Panc1 (cell line): ENCODE measurements around the gene GARIN5B. TPM values are rescaled to one million over a fixed set of nuclear protein-coding genes. Genes with fewer than 3 reads are reported as not detected.

Source experiments
- ATAC-seq: fragments of 200-7000 bp; cut with Tn5 transposase; 2 replicates; pipeline ENCODE4 v1.9.1; 2020; ENCODE audit warnings: mild to moderate bottlenecking, moderate library complexity
- BruUV-seq: library from RNA; stranded (reverse); fragments of 400-500 nt; replicated peaks from 2 replicates; lab custom pipeline; 2021; lab: Mats Ljungman, UMichigan
- CTCF ChIA-PET: fragments of 300-600 bp; sonication (Branson Sonifier 250); formaldehyde crosslinking; loops from one replicate; lab custom pipeline; 2022; ENCODE audit warnings: antibody characterized with exemption; lab: Charles Lee
- POLR2A ChIA-PET: fragments of 300-600 bp; sonication (Branson Sonifier 250); formaldehyde crosslinking; loops from one replicate; lab custom pipeline; 2022; ENCODE audit warnings: antibody characterized with exemption; lab: Charles Lee
- DNase-seq: peaks from one replicate; pipeline ENCODE4 v3.0.0-alpha.2; 2010; ENCODE audit warnings: low read depth, low spot score
- H3K27ac ChIP-seq: 2 replicates; pipeline ENCODE4 v1.5.1; 2011; ENCODE audit warnings: mild to moderate bottlenecking, low read length, inconsistent platforms
- H3K27me3 ChIP-seq: fragments of 200-500 bp; sonication (Bioruptor generic); 2 replicates; pipeline ENCODE4 v1.6.0; 2014; ENCODE audit warnings: low read length, inconsistent platforms; ENCODE audit not compliant: control insufficient read depth, insufficient read depth
- H3K36me3 ChIP-seq: fragments of 200-500 bp; sonication (Bioruptor generic); 2 replicates; pipeline ENCODE4 v1.5.1; 2014; ENCODE audit warnings: inconsistent platforms, mild to moderate bottlenecking, low read length, moderate library complexity; ENCODE audit not compliant: control insufficient read depth, insufficient read depth
- H3K4me1 ChIP-seq: 2 replicates; pipeline ENCODE4 v1.5.1; 2011; ENCODE audit warnings: inconsistent platforms, mild to moderate bottlenecking, low read length, moderate library complexity; ENCODE audit not compliant: control insufficient read depth, insufficient read depth
- H3K4me3 ChIP-seq, 2 experiments: 2 replicates each; pipeline ENCODE4 v1.5.1; 2011 to 2012; ENCODE audit warnings: low read depth in 2 of 2, low read length in 2 of 2, mild to moderate bottlenecking in 2 of 2, inconsistent platforms in 1 of 2, moderate library complexity in 1 of 2
- H3K9me3 ChIP-seq: fragments of 200-500 bp; sonication (Bioruptor generic); 2 replicates; pipeline ENCODE4 v1.5.1; 2014; ENCODE audit warnings: low read depth, mild to moderate bottlenecking, inconsistent platforms, low read length, moderate library complexity; ENCODE audit not compliant: control insufficient read depth, insufficient read depth
- CTCF ChIP-seq: fragments of 450-650 bp; IDR thresholded peaks from 2 replicates; pipeline ENCODE4 v1.5.1; 2017; ENCODE audit warnings: mild to moderate bottlenecking
- POLR2AphosphoS5 ChIP-seq: IDR thresholded peaks from 2 replicates; pipeline ENCODE4 v1.6.1; 2012; ENCODE audit warnings: mild to moderate bottlenecking, low read depth, low read length, moderate library complexity
- REST ChIP-seq, 2 experiments: IDR thresholded peaks; 2 replicates each; pipeline ENCODE4 v1.6.1; 2011 to 2012; ENCODE audit warnings: low read depth in 2 of 2, control low read depth in 1 of 2, low read length in 1 of 2, mild to moderate bottlenecking in 1 of 2, moderate library complexity in 1 of 2; ENCODE audit not compliant: insufficient read depth in 1 of 2
- SIN3A ChIP-seq: IDR thresholded peaks from 2 replicates; pipeline ENCODE4 v1.6.1; 2012; ENCODE audit warnings: low read depth, mild to moderate bottlenecking, low read length, moderate library complexity, borderline replicate concordance; ENCODE audit not compliant: insufficient read depth
- TCF7L2 ChIP-seq: IDR thresholded peaks from 2 replicates; pipeline ENCODE4 v1.6.1; 2011; ENCODE audit warnings: mild to moderate bottlenecking, low read depth, low read length, inconsistent platforms
- in situ Hi-C: cut with HindIII; loops from 2 replicates; pipeline ENCODE4 v1.10.0; 2016; ENCODE audit warnings: low sequenced_read_pairs, low pct_unique_long_range_greater_than_20kb
- intact Hi-C: fragments of 100-400 bp; cut with micrococcal nuclease; formaldehyde crosslinking; loops from one replicate; pipeline ENCODE4 v1.10.0; 2022; ENCODE audit not compliant: unreplicated experiment
- total RNA-seq: library from RNA; stranded (reverse); gene quantifications from one replicate; pipeline ENCODE4 v1.2.1, GENCODE V29; 2021; ENCODE audit not compliant: unreplicated experiment

GARIN5B gene
- total RNA-seq, 1 experiment from 2014 or later = not detected

- ChIA-PET CTCF (interaction anchor here (0.6 to 1.4 kb wide), 6 partner anchors 70 to 909 kb away, joined by 3 to 7 read pairs (median 6); no protein-coding TSS in a partner anchor), POLR2A (interaction anchor here (0.6 to 1.4 kb wide), 4 partner anchors 33 to 280 kb away, joined by 3 read pairs; partner anchors contain the start of gene KMT5C)
- in situ Hi-C loops = no loop called here
- no TSS peak for BruUV-seq
- ATAC-seq = peak; percentile 28
- peak within 1 kb of the TSS; percentile 75 to 98 for H3K4me3 ChIP-seq
- intact Hi-C loops = no loop called here
- H3K36me3 ChIP-seq = peaks cover 22% of the 10 kb centered on the region
- peaks cover 30% of the 10 kb centered on the region for H3K4me1 ChIP-seq
- H3K27ac ChIP-seq = peak within 1 kb of the TSS; percentile 97
- H3K27me3 ChIP-seq = no peaks in the 10 kb centered on the region
- DNase-seq = no peak
- no peaks in the 10 kb centered on the region for H3K9me3 ChIP-seq
- TF ChIP-seq CTCF = no peak
- TF ChIP-seq SIN3A = no peak
- TF ChIP-seq REST (IDR thresholded peaks at IDR 0.05; ENCODE audit: insufficient read depth in 1 of 2, low read depth in 2 of 2, low read length in 1 of 2) = no peak
- peak; percentile 17; the same call in 1 of the 2 replicates for TF ChIP-seq POLR2AphosphoS5
- TF ChIP-seq TCF7L2 = no peak
Measured at GRCh38 chr19:55384131-55384919, 21.3 kb upstream of the GARIN5B start, which contains the start of gene TMEM238. TSS of gene TMEM238 (minus strand) at chr19:55384292. CDS start at chr19:55384259, 33 bp downstream.

DNA sequence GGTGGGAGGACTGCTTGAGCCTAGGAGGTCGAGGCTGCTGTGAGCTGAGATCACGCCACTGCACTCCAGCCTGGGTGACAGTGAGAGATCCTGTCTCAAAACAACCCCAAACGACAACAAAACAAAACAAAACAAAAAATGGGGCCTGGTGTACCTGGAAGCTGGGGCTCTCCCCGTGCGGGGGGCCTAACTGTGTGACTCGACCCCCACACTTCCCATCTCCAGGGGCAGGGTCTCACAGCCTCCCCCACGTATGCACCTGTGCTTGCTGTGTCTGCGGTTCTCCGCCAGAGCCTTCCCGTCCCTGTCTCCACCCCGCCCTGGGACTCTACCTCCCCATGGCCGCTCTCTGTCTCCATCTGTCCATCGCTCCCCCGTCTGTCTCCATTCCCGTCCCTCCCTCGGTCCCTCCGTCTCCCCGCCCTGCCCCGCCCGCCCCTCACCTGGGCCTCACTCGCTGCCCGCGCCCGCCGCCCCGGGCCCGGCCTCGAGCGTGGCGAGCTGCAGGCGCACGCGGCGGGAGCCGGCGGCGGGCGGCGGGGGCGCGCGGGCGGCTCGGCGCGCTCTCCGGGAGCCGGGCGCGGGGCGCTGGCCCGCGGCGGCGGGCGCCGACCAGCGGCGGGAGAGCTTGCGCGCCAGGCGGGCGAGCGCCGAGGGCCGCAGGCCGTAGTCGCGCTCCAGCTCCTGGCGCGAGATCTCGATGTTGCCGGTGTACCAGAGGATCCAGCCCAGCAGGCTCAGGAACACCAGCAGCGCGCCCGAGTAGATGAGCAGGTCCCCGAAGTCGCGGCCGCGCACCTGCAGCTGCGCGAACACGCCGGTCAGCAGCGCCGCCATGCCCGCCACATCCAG, 20.4 kb upstream of the GARIN5B start:
- CTCF ChIA-PET = interaction anchor here (0.5 to 1.4 kb wide), 8 partner anchors 71 to 908 kb away, joined by 3 to 7 read pairs (median 4); no protein-coding TSS in a partner anchor
- 0 out of 2 replicates have a peak, but pooled peaks have one; percentile 48 for TF ChIP-seq POLR2AphosphoS5
- no peak for TF ChIP-seq SIN3A
- TF ChIP-seq TCF7L2 = no peak
- TF ChIP-seq REST (IDR thresholded peaks at IDR 0.05; ENCODE audit: insufficient read depth in 1 of 2, low read depth in 2 of 2, low read length in 1 of 2) = no peak
- DNase-seq = no peak
- H3K4me1 ChIP-seq = peaks cover 21% of the 10 kb centered on the region
- TSS peak; percentile 63 for BruUV-seq
- ATAC-seq = peak; percentile 63
- intact Hi-C loops (no loop called here), in situ Hi-C loops (no loop called here)
- POLR2A ChIA-PET = interaction anchor here (0.6 to 1.4 kb wide), 3 partner anchors 44 to 434 kb away, joined by 3 to 7 read pairs (median 3); partner anchors contain the start of gene KMT5C
- no peaks in the 10 kb centered on the region for H3K9me3 ChIP-seq
- peaks cover 16% of the 10 kb centered on the region for H3K36me3 ChIP-seq
- H3K27ac ChIP-seq = peak overlapping the region; percentile 45
- peak overlapping the region; percentile 75 to 98 for H3K4me3 ChIP-seq
- no peaks in the 10 kb centered on the region for H3K27me3 ChIP-seq
